NCI-H2227 treated with DMSO at 0.1 percent for 48 hours (cell line): Measurements from ENCODE around the gene ERC2.
A peak's percentile ranks its signal among the peaks of the same experiment; 100 is the strongest.

Experiments
- DNase-seq: peaks from one replicate; lab custom pipeline; 2025; lab: John Stamatoyannopoulos, UW

Gene ERC2

DNA sequence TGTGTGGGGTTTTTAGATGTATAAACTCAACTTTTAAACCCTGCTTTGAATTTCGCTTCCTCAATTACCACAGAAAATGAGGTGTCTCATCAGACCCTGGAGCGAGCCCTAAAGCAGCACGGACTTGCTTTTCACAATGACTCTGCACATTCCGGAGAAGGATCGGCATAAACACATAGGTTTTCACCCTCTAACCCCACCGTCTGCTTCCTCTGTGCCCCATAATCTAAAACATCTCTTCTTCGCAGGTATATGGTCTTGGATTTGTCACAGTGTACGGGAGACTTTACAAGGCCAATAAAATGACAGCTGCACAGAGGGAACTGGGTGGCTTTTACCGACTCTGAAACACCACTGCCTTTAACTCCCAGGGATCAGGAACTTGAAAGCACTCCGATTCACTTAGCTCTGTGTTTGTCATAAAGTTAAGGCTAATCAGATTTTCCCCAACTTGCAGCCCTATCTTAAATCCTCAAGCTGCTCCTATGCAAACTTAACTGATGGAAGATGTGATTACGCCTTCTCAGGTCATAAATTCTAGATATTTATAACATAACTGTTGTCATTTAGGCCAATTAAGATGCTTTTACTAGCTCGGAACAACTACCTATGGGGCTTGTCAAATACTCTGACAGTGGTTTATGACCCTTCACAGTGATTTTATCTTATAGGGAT is 847.8 kb downstream of the ERC2 start:
- no peak for DNase-seq

DNA sequence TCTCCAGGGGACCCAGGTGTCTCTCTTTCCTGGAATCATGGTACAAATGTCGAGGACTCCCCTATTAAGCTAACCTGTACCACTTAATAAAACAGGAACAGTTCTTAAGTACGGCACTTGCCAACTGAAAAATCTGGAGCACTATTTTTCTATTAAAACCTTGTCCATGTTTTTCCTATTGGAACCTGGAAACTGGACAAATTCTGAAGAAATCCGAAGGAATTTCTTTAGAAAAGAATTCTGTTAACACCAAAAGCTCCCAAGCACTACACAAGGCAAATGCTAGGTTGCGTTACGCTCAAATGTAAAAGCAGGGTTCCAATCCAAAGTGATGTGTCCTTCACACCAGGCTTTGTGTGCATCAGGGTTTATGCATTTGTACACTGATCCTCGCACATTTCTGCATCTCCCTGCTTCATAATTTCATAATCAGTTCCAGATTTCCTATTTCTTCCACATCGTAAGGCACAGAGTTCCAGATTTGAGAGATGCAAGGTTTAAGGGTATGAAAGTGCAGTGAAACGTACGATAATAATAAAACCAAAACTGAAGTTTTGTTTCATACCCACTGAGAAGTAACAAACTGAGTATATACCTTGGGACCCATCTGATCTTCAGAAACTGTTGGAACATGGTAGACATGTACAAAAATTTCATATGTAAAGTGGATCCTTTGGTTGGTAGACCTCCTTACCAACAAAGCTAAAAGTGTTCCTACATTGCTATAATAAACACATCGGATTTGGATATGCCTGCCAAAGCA is 849.0 kb downstream of the ERC2 start:
- DNase-seq = no peak

DNA sequence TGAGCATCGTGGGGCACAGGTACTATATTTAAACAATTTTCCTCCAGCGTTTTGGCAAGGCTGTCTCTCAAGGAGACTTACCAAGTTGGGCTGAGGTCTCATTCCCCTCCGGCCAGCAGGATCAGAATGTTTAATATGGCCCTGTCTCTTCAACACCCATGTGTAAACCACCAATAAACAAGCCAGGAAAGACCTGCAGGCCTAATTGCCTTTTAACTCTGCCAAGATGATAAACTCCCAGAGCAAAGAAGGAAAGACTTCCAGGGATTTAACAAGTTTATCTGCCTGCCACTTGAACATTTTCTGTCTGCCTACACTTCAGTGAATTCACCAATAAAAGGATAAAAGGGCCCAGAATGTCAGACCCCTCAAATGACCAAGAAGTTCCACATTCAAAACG is 850.9 kb downstream of the ERC2 start:
- DNase-seq = no peak

DNA sequence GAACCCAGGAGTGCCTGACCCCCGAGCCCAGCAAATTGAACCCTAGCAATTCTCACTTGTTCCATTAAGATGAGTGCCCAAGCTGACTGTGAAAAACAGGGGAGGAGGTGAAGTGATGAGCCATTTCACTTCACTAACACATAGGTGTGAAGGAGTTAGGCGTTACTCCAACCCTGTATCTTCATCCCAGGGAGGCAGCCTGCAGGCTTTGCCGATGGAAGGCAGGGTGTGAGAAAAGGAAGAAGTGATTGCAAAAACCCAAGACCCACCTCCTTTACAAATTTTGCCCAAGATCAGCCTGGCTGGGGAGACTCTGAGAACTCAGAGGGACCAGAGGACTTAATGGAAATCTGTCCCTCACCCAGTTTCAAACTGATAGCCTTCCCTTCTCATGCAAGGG is 851.5 kb downstream of the ERC2 start:
- no peak for DNase-seq

DNA sequence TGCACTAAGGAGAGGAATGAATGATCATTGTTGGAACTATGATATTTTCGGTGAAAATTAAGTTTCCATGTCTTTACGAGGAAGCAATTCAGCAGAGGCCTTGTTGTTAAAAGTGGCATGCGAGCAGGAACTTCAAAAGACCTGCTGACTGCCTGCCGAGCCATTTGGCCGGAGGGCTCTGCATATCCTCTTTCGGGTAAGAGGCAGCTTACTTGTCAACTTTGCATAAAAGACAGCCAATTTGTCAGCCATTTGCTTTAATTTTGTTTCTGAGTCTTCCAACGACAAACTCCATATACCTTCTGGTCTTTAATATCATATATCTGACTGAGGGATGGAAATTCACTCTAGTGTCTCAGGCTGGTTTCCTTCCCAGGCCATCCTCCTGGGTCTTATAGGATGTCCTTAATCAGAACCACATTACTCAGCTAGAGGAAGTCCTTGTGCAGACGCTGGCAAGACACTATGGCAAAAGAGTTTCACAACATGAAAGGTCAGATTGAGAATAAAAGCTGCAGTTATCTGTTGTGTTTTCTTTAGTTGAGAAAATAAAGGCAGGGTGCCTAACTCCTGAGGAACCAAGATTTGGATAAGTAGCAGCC is 852.5 kb downstream of the ERC2 start:
- no peak for DNase-seq

DNA sequence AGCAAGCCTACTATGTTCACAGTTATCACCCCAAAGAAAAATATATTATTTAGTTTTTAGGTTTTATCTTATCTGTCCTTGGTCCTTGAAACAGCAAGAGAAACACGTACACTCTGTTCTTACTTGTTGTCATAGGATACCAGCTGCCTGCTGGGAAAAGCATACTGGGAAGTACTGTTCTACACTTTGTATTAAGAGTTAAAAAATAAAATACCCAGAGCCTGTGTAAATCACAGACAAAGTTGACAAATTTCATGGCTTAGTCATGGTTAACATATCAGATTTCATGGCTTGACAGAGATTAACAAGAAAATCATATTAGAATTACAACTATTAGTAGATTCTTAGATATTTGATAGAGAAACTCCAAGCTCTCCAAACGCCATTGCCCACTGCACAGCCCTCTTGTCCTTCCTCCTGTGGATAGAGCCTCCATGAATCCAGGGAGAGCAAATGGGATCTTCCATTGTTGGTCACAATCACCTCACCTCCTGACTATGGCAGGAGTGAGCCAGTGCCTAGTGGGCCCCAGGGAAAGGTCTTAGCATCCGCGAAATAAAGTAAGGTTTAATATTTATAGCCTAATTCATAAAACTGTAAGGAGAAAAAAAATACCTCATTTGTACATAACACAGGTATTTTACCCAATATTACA is 853.1 kb downstream of the ERC2 start:
- no peak for DNase-seq

DNA sequence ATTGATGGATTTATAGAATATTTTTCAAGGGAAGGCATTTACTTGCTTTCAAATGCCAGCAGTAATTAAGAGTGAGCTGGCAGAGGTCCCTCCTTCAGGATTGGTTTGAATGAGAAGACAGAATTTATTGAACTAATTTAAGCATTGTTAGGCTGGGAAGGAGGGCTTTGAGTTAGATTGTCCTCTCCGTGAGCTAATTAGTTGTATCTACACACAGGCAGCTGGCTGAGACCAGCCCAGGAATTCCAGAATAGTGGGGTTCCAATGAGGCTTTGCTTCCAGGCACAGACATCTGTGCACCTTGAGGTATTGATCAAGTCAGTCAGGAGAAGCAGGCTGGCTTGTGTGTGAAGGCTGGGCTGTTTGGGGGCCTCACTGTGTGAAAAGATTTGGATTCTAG is 857.1 kb downstream of the ERC2 start:
- DNase-seq = no peak

DNA sequence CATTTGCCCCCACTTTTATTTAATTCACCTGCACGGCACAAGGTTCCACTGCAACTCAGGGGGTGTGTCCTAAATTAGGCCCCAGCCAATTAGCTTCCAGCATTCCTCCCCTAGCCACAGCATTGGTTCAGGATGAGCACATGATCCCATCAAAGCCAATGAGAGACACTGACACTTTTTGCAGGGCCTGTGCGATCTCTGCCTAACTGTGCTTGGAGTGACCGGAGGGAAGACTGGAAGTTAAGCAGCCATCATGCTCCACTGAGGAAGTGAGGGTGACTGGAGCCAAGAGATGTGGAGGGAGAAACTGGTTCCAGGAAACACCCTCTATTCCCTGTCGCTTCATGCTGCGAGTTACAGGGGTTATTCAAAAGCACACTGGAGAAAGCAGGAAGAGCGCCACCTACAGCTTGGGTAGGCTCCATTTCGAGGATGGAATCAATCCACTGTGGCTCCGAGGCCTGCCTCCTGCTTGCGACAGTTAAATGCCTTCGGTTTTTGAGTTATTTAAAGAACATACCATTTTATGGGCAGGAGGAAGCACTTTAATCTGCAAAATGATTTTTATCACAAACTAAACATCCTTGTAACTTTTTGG is 858.9 kb downstream of the ERC2 start:
- no peak for DNase-seq

DNA sequence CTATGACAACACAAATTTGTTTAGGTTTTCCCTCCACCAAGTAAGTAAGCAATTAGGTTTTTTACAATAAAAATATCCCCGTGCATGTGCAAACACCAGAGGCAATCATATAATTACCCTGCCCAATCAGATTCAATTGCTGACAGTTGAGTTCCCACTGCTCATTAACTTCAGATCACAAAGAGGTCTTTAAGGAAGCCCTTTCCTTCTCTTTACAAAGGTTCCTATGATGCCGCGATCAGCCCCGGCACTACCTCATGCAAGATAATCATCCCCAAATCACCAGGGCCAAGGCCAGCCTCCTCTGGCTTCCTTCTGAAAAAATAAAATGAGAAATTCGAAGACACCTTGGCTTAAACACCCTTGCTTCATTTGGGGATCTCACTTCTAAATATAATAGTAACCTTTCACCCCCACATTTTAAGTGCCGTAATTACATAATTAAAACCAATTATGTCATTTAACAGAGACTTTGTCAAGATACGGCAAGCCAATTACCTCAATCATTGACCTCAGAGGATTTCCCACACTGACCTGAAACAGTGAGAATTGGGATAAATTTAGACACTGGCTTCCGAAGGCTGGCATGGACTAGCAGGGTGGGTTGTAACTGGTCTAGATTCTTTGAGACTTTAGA is 859.8 kb downstream of the ERC2 start:
- peak; percentile 13 for DNase-seq

DNA sequence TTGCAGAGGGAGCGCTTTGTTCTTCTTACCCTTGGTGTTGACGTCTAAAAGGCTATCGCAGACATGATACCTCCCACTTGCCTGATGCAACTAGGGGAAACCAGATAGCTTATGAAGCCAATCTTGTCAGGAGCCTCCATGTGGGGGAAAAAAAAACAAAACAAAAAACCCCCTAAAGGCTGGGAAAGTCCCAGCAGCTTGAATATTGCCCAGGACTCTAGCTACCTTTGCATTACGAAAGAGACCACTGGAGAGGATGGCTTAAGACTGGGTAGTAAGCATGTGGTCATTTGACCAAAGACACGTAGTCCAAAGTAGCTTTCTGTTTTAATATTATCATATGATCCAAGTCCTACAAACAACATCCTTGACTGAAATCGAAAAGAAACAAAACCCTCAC is 860.4 kb downstream of the ERC2 start:
- no peak for DNase-seq

DNA sequence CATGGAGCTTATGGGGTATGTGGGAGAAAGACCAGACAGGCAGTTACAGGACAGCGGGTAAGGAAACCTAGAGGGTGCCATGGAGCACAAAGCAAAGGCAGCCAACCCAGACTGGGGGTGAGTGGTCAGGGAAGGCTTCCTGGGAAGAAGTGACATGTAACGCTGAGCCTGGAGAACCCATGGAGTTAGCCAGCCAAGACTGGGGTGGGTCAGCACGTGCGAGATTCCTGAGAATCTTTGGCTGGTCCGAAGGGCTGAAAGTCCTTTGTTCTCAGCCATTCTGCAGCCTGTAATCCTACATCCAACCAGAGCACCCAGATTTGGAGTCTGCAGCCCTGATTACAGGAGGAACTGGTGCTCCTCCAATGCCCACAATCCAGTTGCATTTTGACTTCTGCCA is 861.1 kb downstream of the ERC2 start:
- DNase-seq = no peak

DNA sequence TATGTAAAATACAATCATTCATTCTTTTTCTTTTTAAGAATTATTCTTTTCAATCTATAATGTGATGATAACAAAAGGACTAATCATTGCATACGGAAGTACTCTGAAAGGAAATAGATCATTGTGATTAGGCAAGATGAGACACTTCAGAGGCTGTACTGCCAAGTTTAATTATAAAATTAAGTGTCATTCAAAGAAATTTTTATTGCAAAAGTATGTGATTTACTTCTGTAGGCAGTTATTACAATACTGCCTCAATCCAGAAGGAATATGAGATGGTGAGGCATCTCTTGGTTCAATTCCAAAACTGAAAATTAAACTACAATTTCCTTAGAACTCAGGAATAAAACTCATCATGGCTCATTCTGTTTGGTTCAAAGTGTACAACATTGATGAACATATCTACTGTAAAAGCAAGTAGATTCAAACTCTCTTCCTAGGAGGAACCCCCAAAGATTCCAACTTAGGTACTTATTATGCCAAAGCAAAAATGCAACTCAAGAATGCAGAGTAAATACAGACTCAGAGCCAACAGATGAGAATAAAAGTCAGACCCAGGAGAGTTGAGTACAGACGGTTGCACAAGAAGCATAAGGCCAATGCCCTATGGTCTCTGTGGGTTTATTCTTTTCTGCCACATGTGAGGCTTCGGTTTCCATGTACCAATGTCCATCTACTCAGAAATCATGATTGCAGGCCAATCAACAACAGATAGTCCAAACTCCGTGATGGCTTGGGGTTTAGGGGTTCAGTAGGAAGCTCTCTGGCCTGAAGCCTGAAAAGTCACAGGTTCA is 862.6 kb downstream of the ERC2 start:
- DNase-seq = no peak

DNA sequence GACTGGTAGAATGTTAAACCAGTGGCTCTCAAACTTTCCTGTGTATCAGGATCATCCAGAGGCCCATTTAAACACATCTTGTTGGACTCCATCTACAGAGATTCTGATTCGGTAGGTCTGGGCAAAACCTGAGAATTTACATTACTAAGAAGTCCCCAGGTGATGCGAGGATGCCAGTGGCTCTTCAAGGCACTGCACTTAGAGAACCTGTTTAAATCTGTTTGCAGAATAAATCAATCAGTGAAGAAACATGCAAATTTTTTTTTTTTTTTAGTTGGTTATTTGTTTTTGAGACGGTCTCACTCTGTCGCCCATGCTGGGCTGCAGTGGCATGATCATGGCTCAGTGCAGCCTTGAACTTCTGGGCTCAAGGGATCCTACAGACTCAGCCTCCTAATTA is 863.4 kb downstream of the ERC2 start:
- no peak for DNase-seq

DNA sequence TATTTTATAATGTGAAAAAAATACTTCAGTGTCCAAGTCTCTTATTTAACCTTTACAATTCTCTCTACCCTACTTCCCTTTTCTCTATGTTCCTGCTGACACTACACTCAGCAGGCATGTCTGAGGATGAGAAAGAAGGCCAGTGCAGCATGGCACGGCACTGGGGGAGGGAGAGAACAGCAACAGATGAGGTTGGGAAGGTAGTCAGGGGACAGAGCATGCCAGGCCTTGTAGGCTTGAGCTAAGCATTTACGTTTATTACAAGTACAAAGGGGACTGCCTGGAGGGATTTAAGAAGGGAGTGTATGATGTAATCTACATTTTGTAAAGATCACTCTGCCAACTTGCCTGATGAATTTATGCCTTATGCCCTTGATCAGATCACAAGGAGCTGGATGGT is 863.9 kb downstream of the ERC2 start:
- DNase-seq = no peak

DNA sequence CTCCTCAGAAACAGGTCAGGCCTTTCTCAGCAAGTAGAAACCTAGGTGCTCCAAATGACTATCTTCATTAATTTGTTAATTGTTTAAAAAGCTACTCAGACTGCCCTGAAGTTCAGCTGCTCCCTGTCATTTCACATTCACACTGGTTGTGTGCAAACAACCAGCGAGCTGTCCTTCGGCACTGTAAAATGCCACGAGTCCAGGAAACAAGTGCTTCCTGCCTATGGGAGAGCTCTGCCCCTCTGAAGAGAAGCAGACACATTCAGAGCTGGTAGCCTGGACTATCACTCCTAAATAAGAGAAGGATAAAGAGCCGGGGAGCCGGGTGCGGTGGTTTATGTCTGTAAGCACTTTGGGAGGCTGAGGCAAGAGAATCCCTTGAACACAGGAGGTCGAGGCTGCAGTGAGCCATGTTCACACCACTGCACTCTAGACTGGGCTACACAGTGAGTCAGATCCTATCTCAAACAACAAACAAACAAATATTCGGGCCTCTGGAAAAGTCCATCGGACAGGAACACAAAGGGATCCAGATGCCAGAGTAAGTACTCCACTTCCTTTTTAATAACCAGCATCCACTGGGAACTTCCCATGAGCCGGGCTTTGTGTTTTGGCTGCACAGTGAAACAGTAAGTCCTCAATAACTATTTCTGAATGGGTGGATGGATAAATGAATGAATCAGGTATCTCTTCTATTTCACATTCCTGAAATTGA is 866.7 kb downstream of the ERC2 start:
- DNase-seq = no peak

DNA sequence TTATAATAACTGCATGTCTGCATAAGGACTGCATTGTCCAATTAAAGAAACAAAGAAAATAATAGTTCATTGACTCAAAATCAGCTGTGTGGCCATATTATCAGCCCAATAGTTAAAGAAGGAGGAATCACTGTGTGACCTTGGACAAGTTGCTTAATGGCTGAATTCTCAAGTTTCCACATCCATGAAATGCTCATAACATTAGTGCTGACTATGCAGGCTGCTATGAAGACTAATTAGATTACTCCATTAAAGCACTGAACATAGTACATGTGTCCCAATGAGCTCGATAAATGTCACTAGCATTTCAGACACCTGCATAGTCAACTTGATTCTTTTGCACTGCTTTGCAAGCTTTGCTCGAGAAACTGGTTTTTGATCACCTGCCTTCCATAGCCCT is 870.0 kb downstream of the ERC2 start:
- DNase-seq = no peak

DNA sequence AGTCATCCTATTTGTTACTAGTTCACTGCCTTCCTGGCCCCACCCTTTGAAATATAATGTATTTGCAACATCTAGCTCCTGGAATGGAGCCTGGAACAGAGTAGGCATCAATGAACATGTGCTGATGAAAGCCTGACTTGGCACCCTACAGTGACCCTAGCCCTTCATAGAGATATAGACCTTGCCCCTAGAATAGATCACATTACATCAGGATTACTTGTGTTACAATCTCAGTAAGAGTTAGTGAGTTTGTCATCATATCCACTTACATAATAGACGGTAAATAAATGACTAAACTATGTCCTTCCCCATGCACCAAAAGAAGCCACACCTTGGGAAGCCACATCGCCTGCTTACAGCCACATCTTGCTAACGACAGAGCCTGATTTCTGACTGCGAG is 870.6 kb downstream of the ERC2 start:
- DNase-seq = no peak

DNA sequence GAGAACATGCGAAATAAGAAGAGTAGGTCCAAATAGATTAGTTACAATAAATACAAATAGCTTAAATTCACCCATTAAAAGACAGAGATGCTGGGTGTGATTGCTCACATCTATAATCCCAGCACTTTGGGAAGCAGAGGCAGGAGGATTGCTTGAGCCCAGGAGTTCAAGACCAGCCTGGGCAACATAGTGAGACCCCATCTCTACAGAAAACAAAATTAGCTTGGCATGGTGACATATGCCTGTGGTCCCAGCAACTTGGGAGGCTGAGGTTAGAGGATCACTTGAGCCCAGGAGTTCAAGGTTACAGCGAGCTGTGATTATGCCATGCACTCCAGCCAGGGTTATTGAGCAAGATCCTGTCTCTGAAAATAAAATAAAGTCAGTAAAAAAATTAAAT is 872.1 kb downstream of the ERC2 start:
- DNase-seq = no peak

DNA sequence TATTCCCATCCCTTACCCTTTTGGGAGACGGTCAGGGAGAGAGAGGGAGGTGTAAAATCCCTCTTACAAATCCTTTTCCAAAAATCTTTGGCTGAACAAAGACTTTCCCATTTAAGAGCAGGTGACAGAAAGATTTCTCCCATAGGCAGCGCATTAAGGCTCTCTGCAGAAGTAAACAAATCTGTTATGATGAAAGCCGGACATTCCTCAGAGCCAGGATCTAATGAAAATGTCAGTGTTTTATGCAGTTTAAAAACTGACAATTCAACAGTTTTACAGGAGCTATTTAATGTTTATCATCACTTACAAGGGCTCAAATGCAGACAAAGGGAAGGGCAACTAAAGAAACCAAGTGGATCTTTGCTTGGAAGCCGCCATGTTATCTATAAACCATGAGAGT is 872.8 kb downstream of the ERC2 start:
- DNase-seq = no peak

DNA sequence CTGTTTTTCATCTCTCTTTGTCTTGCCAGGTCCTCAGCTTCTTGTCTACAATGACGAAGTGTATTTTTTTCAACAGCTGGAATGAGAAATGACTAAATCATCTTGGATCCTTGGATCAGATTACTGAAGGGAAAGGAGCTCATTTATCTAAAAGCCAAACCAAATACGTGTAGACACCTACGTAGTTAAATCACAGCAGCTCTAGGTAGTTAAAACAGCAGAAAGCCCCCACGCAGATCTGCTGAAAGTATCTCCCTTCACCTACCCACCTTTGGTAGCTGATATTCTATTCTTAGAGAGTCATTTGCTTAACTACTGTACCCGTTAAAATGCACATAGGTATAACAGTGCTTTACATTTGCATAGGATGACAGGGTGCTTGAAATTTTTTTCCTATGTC is 875.7 kb downstream of the ERC2 start:
- DNase-seq = no peak

DNA sequence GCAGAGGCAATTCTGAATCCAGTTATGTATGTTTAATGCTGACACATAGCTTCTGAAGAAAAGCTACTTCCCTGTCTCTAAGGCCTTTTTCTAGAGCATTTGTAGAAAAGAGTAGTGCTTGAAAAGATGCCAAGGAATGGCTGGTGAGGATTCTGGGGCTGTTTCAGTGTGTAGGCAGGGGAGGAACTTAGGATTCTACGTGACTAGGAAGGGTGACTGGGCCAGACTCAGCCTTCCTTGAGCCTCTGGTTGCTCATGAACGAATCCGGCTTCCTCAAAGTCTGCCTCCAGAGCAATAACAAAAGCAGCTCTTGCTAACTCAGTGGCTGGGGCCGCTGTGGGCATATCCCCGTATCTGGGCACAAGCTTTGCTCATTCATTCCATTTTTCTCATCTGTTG is 876.4 kb downstream of the ERC2 start:
- DNase-seq = no peak
